Endothelial cell of umbilical vein (primary cell): ENCODE measurements around the gene ZNF225. TPM values are rescaled to one million over a fixed set of nuclear protein-coding genes. Genes with fewer than 3 reads are reported as not detected.
A peak's percentile ranks its signal among the peaks of the same experiment; 100 is the strongest.

Experiments
- BruUV-seq: library from RNA; stranded (reverse); fragments of 400-500 nt; replicated peaks from 2 replicates; lab custom pipeline; 2021; lab: Mats Ljungman, UMichigan
- CTCF ChIA-PET: fragments of 300-600, 350-600 bp; sonication (Branson Sonifier 250); formaldehyde crosslinking; loops from one replicate; lab custom pipeline; 2021; ENCODE audit warnings: antibody characterized with exemption, inconsistent platforms; lab: Charles Lee
- POLR2A ChIA-PET: fragments of 300-600, 350-600 bp; sonication (Branson Sonifier 250); formaldehyde crosslinking; loops from one replicate; lab custom pipeline; 2021; ENCODE audit warnings: antibody characterized with exemption, inconsistent platforms; lab: Charles Lee
- DNase-seq: peaks from one replicate; pipeline ENCODE4 v3.0.0-alpha.2; 2011; ENCODE audit warnings: low read depth, low spot score
- FAIRE-seq: peaks from 2 replicates; lab custom pipeline; 2011; peaks lifted over from hg19 to GRCh38; lab: Jason Lieb, UNC
- H2AFZ ChIP-seq: 2 replicates; pipeline ENCODE4 v1.6.0; 2012; ENCODE audit warnings: low read depth, low read length, control low read depth, inconsistent platforms
- H3K27ac ChIP-seq: 2 replicates; pipeline ENCODE4 v1.5.1; 2011; ENCODE audit warnings: low read depth, mild to moderate bottlenecking, control low read depth, low read length, moderate library complexity; ENCODE audit not compliant: insufficient read depth
- H3K27me3 ChIP-seq, 2 experiments: 2 replicates each; pipeline versions ENCODE4 v1.6.0 to v1.6.1; 2011; ENCODE audit warnings: low read length in 2 of 2, mixed read lengths in 1 of 2; ENCODE audit not compliant: control insufficient read depth in 2 of 2, insufficient read depth in 2 of 2
- H3K36me3 ChIP-seq, 2 experiments: 2 replicates in 1 of 2; 3 replicates in 1 of 2; pipeline ENCODE4 v1.5.1; 2011; ENCODE audit warnings: low read length in 2 of 2, mild to moderate bottlenecking in 1 of 2, moderate library complexity in 1 of 2; ENCODE audit not compliant: control insufficient read depth in 2 of 2, insufficient read depth in 2 of 2; ENCODE audit errors: extremely low read depth in 1 of 2
- H3K4me1 ChIP-seq: 3 replicates; pipeline ENCODE4 v1.5.1; 2011; ENCODE audit warnings: mild to moderate bottlenecking, low read length; ENCODE audit not compliant: control insufficient read depth, insufficient read depth; ENCODE audit errors: extremely low read depth
- H3K4me2 ChIP-seq: 2 replicates; pipeline ENCODE4 v1.6.1; 2011; ENCODE audit warnings: low read length, control low read depth, mixed read lengths; ENCODE audit not compliant: insufficient read depth
- H3K4me3 ChIP-seq, 3 experiments: fragments of 200-600 bp in 1 of 3; sonication (generic), shearing (Covaris generic) in 1 of 3; replicated peaks in 1 of 3; 2 replicates each; pipeline ENCODE4 v1.5.1; 2011 to 2016; ENCODE audit warnings: control low read depth in 3 of 3, low read length in 3 of 3, mild to moderate bottlenecking in 2 of 3, inconsistent platforms in 1 of 3, low read depth in 1 of 3, moderate library complexity in 1 of 3; ENCODE audit not compliant: insufficient read depth in 1 of 3
- H3K79me2 ChIP-seq: 2 replicates; pipeline ENCODE4 v1.6.0; 2012; ENCODE audit warnings: low read length, inconsistent platforms; ENCODE audit not compliant: control insufficient read depth, insufficient read depth
- H3K9ac ChIP-seq: replicated peaks from 2 replicates; pipeline ENCODE3; 2011; ENCODE audit warnings: low read length, control low read depth; ENCODE audit not compliant: insufficient read depth; ENCODE audit errors: extremely low read depth
- H3K9me1 ChIP-seq: replicated peaks from 3 replicates; pipeline ENCODE4 v1.6.0; 2011; ENCODE audit warnings: mild to moderate bottlenecking, low read length; ENCODE audit not compliant: control insufficient read depth, insufficient read depth; ENCODE audit errors: extremely low read depth
- H3K9me3 ChIP-seq: replicated peaks from 2 replicates; pipeline ENCODE4 v1.5.1; 2012; ENCODE audit warnings: low read length, inconsistent platforms; ENCODE audit not compliant: control insufficient read depth, insufficient read depth
- H4K20me1 ChIP-seq: replicated peaks from 2 replicates; pipeline ENCODE3; 2011; ENCODE audit warnings: mild to moderate bottlenecking, low read length; ENCODE audit not compliant: control insufficient read depth, insufficient read depth; ENCODE audit errors: extremely low read depth
- FOS ChIP-seq: IDR thresholded peaks from 2 replicates; pipeline ENCODE4 v1.6.1; 2011; ENCODE audit warnings: mild to moderate bottlenecking, low read length, moderate library complexity, borderline replicate concordance; ENCODE audit not compliant: insufficient read depth
- GATA2 ChIP-seq: IDR thresholded peaks from 2 replicates; pipeline ENCODE4 v1.7.0; 2011; ENCODE audit warnings: low read depth, mild to moderate bottlenecking, moderate library complexity, mixed read lengths, low read length; ENCODE audit not compliant: insufficient read length, insufficient read depth
- MYC ChIP-seq: IDR thresholded peaks from one replicate; pipeline ENCODE4 v1.6.1; 2011; ENCODE audit warnings: mild to moderate bottlenecking, low read depth, low read length
- POLR2A ChIP-seq: IDR thresholded peaks from 2 replicates; pipeline ENCODE4 v1.6.1; 2012; ENCODE audit warnings: low read depth, mild to moderate bottlenecking, control low read depth, low read length
- POLR2AphosphoS5 ChIP-seq: IDR thresholded peaks from 2 replicates; pipeline ENCODE4 v1.6.1; 2012; ENCODE audit warnings: low read depth, mild to moderate bottlenecking, control low read depth, low read length, moderate library complexity; ENCODE audit not compliant: insufficient read depth
- dilution Hi-C: fragments of 300-500 bp; cut with MboI; formaldehyde crosslinking; loops from one replicate; pipeline ENCODE4 v1.15.0; 2019; ENCODE audit warnings: low sequenced_read_pairs; ENCODE audit not compliant: extremely low pct_ligation_motif_present
- intact Hi-C: fragments of 100-400 bp; cut with micrococcal nuclease; formaldehyde crosslinking; loops from one replicate; pipeline ENCODE4 v1.10.0; 2022
- polyA plus RNA-seq, 4 experiments: library from polyadenylated mRNA; depleted of rRNA in 3 of 4; stranded (reverse) in 3 of 4; unstranded in 1 of 4; fragments of >200 nt; gene quantifications; 2 replicates each; pipeline versions ENCODE4 v1.2.1 to v1.2.3, GENCODE V29; 2011 to 2012; ENCODE audit warnings: missing spikeins in 1 of 4
- total RNA-seq: library from RNA; stranded (reverse); gene quantifications from 2 replicates; pipeline ENCODE4 v1.2.3, GENCODE V29; 2021
- TF ChIP-seq, protein P1 (sequence below): IDR thresholded peaks from 2 replicates; pipeline ENCODE4 v1.6.1; 2011; ENCODE audit not compliant: insufficient read depth, insufficient read length

Gene ZNF225
- total and polyA plus RNA-seq, 2 donors (not counting 3 experiments of a cell fraction or from before 2014, with no cell fraction given): 0.92 to 3.9 TPM

DNA sequence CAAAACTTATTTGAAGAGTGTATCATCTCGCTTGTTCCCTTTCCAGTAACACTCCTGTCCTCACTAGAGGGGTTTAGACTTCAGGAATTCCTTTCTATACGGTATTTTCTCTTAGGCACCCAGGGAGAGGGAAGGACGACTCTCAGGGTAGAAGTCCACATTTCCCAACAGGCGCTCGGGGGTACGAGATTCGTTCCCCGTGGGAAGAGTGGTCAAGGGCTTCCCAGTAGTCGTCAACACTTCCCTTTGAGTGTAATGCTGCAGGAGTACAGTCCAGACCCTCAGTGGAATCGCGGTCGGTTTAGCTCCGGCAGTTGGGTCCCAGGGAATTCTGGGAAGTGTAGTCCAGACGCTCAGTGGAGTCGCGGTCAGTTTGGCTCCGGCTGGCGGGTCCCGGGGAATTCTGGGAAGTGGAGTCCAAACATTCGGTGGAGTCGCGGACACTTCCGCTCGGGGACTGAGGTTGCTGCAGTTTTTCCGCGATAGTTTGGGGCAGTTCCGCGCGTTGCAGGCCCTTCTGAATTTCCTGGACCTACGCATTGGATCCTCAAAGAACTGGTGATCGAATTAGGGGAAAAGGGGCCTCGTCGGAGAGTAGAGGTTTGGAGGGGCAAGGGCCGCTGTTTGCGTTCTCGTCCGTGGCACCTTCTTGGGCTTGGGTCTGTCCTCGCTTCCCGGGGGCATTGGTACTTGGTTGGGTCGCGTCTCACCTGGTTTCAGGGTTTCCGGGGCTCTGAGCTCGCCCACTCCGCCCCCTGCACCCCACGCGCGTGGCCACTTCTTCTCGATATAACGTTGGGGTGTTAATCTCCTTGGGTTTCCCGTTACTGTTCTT, 19.1 kb upstream of the ZNF225 start, which contains the start of gene ZNF224:
TSS of gene ZNF224 (plus strand) at position 431 of the 835 bp plus-strand sequence. CDS start 3,513 bp downstream, outside the sequence.
- POLR2A ChIA-PET: interaction anchor here (0.5 kb wide), 1 partner anchor 118 kb away, joined by 4 read pairs; no protein-coding TSS in a partner anchor
- DNase-seq: peak; percentile 95
- peak within 1 kb of the TSS; percentile 100 for H3K4me2 ChIP-seq
- H3K4me3 ChIP-seq: peak within 1 kb of the TSS; percentile 57 to 97 (median 95)
- H3K9me1 ChIP-seq: no peaks in the 10 kb centered on the region
- no peaks in the 10 kb centered on the region for H4K20me1 ChIP-seq
- CTCF ChIA-PET: interaction anchor here (1.0 to 1.2 kb wide), 2 partner anchors 71 to 159 kb away, joined by 3 to 4 read pairs; partner anchors contain the start of genes ZNF226 and ZNF45
- H3K4me1 ChIP-seq: peaks cover 8% of the 10 kb centered on the region
- H3K9ac ChIP-seq: peak within 1 kb of the TSS; percentile 81
- intact Hi-C loops (loop anchor here (1.0 to 10.0 kb wide), 11 partner anchors 19 to 407 kb away; partner anchors contain the start of genes ZNF112, ZNF180, ZNF223 and ZNF225), dilution Hi-C loops (no loop called here)
- BruUV-seq: no TSS peak
- H3K9me3 ChIP-seq: no peaks in the 10 kb centered on the region
- peak; percentile 97 for FAIRE-seq
- no peaks in the 10 kb centered on the region for H3K27me3 ChIP-seq
- peak; percentile 59 for TF ChIP-seq POLR2A
- peak; percentile 38 for TF ChIP-seq POLR2AphosphoS5
- TF ChIP-seq, protein P1, sequence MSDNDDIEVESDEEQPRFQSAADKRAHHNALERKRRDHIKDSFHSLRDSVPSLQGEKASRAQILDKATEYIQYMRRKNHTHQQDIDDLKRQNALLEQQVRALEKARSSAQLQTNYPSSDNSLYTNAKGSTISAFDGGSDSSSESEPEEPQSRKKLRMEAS: no peak
- no peak for TF ChIP-seq GATA2
- no peak for TF ChIP-seq FOS
- no peak for TF ChIP-seq MYC
- H3K79me2 ChIP-seq: peaks cover 11% of the 10 kb centered on the region
- peak within 1 kb of the TSS; percentile 42 for H3K27ac ChIP-seq
- H3K36me3 ChIP-seq: peaks cover 2% of the 10 kb centered on the region in 2 experiments
- H2AFZ ChIP-seq: peak within 1 kb of the TSS; percentile 100
